GM18520 (cell line): ENCODE measurements around the gene CHST8.

Experiments used
- ATAC-seq: cut with Tn5 transposase; IDR thresholded peaks from one replicate; pipeline ENCODE4 v1.9.1; 2021; ENCODE audit not compliant: unreplicated experiment

CHST8 gene

DNA sequence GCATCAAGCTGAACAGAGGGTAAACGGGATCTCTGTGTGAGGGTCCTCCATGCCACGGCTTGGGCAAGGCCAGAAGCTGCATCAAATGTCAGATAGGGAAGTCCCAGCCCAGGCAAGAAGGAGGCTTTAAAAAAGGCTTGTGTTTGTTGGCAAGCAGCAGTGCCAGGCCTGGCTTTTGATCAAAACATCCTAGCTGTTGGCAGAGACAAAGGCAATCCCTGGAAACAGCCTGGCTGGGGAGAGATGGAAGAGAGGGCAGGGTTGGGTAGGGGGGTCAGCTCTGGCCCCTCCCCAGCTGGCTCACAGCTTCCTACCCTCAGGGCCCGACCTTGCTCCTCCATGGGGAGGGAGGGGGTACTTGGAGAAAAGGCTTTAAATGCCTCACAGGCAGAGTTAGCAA is 113.2 kb downstream of the CHST8 start:
- no peak for ATAC-seq

DNA sequence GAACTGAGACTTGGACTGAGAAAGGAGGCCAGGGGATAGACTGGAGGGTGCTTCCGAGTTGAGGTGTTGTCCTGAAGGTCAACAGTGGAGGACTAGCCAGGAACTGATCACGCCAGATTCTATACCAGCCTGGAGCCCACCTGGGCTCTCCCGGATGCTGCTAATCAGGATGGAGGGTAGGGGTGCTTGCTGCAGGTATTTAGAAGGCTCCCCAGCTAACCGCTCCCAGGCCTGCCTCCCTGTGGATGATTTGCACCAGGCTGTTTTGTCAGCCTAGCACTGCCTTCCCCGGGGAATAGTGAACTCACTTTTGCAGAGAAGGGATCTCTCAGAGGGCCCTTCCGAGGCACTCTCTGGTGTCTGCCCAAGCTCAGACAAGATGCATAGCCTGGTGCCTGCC is 114.4 kb downstream of the CHST8 start:
- ATAC-seq, result no peak

- ATAC-seq, result no peak
These were observed 115.0 kb downstream of the CHST8 start for GRCh38 chr19:33736787-33737186.

- ATAC-seq, result no peak
These were observed 116.1 kb downstream of the CHST8 start for GRCh38 chr19:33737681-33738371.

DNA sequence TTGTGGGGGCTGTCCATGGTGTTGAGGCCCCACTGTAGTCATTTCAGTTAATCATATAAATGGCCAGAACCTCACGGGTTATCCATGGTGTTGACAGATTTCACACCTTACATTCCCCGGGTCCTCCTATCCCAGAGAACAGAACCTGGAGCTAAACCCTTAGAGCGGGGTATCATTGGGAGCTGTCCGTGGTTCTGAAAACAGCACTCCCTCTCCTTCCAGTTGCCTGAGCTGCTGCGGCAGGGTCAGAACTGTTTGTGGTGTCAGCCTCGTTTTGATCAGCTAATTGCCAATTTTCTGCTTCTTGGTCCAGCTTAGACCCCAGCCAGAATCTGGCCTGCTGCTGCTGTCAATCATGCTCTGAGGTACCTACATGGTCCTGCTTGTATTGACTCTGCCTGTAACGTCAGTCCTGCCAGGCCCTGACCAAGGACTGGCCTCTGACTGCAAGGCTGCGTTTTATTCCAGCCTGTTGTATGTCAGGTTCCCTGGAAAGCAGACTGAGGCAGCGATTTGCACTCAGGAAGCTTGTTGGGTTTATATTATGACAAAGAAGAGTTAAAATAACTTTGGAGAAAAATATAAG is 119.2 kb downstream of the CHST8 start:
- no peak for ATAC-seq

GRCh38 chr19:33745297-33745696 is 123.5 kb downstream of the CHST8 start:
- ATAC-seq, result no peak

GRCh38 chr19:33746159-33746558 is 124.4 kb downstream of the CHST8 start:
- no peak for ATAC-seq

GRCh38 chr19:33747273-33747672 is 125.5 kb downstream of the CHST8 start:
- ATAC-seq, result no peak

- no peak for ATAC-seq
These were observed 126.5 kb downstream of the CHST8 start for GRCh38 chr19:33748231-33748630.

GRCh38 chr19:33749016-33749415 is 127.3 kb downstream of the CHST8 start:
- ATAC-seq, result no peak

GRCh38 chr19:33749619-33750175 is 127.9 kb downstream of the CHST8 start:
- ATAC-seq, result no peak

DNA sequence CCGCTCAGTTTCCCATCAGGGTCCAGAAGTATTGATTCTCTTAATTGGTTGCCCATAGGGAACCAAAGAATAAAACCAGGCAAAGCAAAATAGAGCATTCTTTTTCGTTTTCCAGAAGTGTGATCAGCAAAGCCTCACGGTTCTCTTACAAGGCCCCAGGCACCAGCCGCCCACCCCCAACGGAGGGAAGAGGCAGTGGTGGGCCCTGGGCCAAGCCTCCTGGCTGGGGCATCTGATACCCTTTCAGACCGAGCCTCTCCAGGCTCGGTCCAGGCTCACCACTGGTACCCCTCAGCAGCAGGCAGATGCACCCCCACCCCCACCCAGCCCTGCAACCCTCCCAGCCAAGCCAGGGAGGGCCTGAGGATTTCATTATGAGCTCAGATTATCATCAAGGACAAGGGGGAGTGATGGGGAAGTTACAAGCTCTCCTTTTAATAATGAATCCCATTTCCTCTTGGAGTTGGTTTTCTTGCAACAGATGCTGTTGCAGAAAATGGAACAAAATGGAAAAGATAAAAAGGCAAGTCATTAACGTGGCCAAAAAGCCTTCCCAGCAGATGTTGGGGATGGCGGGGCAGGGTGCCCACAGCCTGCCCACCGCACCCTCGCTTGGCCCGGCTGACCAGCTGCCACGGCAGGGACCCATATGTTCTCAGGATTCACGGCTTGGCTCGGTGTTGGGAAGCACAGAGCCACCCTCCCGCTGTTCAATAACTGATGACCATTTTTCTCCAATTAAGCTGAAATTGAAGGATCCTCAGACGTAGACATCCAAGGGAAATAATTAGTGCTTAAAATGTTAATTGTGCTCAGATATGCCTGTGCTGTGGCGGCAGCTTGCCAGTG is 129.1 kb downstream of the CHST8 start:
- ATAC-seq, result no peak

DNA sequence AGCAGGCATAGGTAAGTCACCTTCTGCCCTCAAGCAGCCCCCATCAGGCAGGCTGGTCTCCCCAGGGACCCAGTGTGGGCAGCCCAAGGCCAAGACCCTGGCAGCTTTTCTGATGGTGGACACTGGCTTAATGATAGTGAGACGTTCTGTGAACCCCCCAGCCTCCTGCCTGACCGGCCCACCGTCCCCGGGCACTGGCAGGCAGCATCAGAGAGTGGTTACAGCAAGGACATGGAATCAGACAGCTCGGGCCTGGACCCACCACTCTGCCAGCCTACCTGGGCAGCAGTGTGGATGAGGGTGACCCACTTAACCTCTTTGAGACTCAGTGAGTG is 129.7 kb downstream of the CHST8 start:
- ATAC-seq, result no peak

DNA sequence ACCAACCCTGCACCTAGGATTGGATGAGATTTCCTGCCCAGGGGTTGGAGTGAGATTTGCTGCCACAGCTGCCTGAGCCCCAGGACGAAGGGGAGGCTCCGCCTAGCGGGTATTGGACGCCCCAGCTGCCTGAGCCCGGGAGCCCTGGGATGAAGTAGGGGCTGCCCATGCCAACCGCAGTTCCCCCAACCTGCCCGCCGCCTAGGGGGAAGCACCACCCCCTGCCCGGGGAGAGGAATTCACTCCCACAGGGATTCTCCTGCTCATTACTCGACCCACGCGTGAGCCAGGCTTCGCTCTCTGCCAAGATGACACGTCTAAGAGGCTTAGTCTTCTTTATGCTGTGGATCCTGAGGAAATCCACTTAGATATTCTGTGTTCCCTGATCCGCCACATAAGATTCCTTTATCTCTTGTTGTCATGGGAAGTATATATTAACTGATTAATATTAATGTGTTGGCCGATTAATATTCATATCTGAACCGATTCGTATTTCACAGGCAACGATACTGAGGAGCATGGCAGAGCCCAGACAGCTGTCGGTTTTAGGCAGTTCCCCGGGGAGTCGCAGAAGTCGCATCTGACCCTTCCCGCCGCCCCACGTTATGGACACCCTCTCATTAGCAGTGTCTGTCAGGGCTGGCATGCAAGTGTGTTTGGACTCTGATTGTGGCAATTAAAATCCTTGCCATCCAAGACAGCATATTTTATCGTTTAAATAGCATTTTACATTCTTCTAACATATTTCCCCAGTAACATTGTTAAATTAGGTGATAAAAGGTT is 130.5 kb downstream of the CHST8 start:
- no peak for ATAC-seq

GRCh38 chr19:33752945-33753344 is 131.2 kb downstream of the CHST8 start:
- no peak for ATAC-seq

GRCh38 chr19:33754361-33754760 is 132.6 kb downstream of the CHST8 start:
- ATAC-seq, result no peak

GRCh38 chr19:33755099-33756035 is 133.6 kb downstream of the CHST8 start:
- no peak for ATAC-seq

GRCh38 chr19:33756177-33756576 is 134.4 kb downstream of the CHST8 start:
- no peak for ATAC-seq

DNA sequence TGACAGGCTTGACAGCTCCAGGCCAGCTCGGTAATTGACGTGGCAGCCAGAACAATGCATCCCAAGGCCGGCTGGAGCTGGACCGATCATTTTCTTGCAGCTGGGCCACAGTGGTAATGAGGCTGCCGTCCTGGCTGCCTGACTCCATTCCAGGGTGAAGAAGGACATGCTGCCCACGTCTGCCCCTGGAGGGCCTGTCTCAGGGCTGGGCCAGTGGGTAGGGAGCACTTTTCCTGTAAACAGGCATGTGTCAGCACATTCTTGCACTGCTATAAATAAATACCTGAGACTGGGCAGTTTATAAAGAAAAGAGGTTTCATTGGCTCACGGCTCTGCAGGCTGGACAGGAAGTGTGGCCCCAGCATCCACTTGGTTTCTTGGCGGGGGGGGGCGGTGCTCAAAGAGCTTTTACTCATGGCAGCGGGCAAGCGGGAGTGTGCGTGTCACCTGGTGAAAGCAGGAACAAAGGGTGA is 136.8 kb downstream of the CHST8 start:
- ATAC-seq, result no peak

DNA sequence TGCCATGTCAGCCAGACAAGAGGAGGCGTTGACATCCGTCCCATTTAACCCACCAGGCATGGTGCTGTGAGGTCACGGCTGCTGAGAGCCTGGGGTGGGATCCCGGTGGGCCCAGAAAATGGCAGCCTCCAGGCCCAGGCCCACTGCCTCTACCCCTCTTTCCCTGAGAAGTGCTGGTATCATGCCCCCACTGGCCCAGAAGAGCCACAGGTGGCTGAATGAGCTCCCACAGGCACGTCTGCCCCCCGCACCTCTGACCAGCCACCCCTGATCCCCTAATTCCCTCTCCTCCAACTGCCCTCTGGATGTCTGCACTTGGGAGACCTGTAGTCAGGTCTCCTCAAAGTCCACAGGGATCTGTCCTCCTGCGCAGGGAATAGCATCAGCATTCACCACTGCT is 137.6 kb downstream of the CHST8 start:
- no peak for ATAC-seq
